ENCODE data around the gene PRTG. TPM values are rescaled to one million over a fixed set of nuclear protein-coding genes. Genes with fewer than 3 reads are reported as not detected.
"Not testable (repeated sequence)": the region's sequence is repeated elsewhere in the genome, so short reads cannot be mapped to it uniquely, and the experiment has no call there.

PRTG gene
- 2.0 and 2.9 TPM in 2 replicates for total RNA-seq (2014; rRNA removed; shearing (Covaris generic))

- Histone ChIP-seq H3K27me3 (ENCODE audit: control insufficient read depth, insufficient read depth, low read length) (peaks cover 75% of the 10 kb centered on the region), H3K4me3 (ENCODE audit: insufficient read depth, low read depth, low read length) (peak within 1 kb of the TSS; percentile 57), H3K36me3 (replicated peaks; ENCODE audit: control insufficient read depth, insufficient read depth, low read length) (no peaks in the 10 kb centered on the region)
- DNase-seq, result peak; percentile 89
These were observed at the start of gene PRTG for GRCh38 chr15:55742927-55743728. TSS of gene PRTG (minus strand) at chr15:55743152. CDS start at chr15:55742931, 221 bp downstream.

GRCh38 chr15:55791551-55792400 lies 48.8 kb upstream of the PRTG start:
- Histone ChIP-seq H3K4me3 (ENCODE audit: insufficient read depth, low read depth, low read length) (no peak overlapping the region), H3K27me3 (ENCODE audit: control insufficient read depth, insufficient read depth, low read length) (no peaks in the 10 kb centered on the region), H3K36me3 (replicated peaks; ENCODE audit: control insufficient read depth, insufficient read depth, low read length) (no peaks in the 10 kb centered on the region)
- no peak for DNase-seq

- no peaks in the 10 kb centered on the region for H3K36me3 ChIP-seq (replicated peaks; ENCODE audit: control insufficient read depth, insufficient read depth, low read length)
- no peaks in the 10 kb centered on the region for H3K27me3 ChIP-seq (ENCODE audit: control insufficient read depth, insufficient read depth, low read length)
- DNase-seq, result peak; percentile 78
- no peak overlapping the region for H3K4me3 ChIP-seq (ENCODE audit: insufficient read depth, low read depth, low read length)
These were observed 46.2 kb upstream of the PRTG start for GRCh38 chr15:55789066-55789660.

- H3K27me3 ChIP-seq (ENCODE audit: control insufficient read depth, insufficient read depth, low read length), result no peaks in the 10 kb centered on the region
- DNase-seq, result peak; percentile 50
- H3K36me3 ChIP-seq (replicated peaks; ENCODE audit: control insufficient read depth, insufficient read depth, low read length), result no peaks in the 10 kb centered on the region
- H3K4me3 ChIP-seq (ENCODE audit: insufficient read depth, low read depth, low read length), result no peak overlapping the region
These were observed 43.4 kb upstream of the PRTG start for GRCh38 chr15:55786341-55786740.

- H3K27me3 ChIP-seq (ENCODE audit: control insufficient read depth, insufficient read depth, low read length); DNase-seq; H3K36me3 ChIP-seq (replicated peaks; ENCODE audit: control insufficient read depth, insufficient read depth, low read length); H3K4me3 ChIP-seq (ENCODE audit: insufficient read depth, low read depth, low read length): not testable (repeated sequence)
These were observed 42.6 kb upstream of the PRTG start for GRCh38 chr15:55785593-55785992.

GRCh38 chr15:55784286-55784685 lies 41.3 kb upstream of the PRTG start:
- DNase-seq, result no peak
- H3K36me3 ChIP-seq (replicated peaks; ENCODE audit: control insufficient read depth, insufficient read depth, low read length), result no peaks in the 10 kb centered on the region
- no peak overlapping the region for H3K4me3 ChIP-seq (ENCODE audit: insufficient read depth, low read depth, low read length)
- no peaks in the 10 kb centered on the region for H3K27me3 ChIP-seq (ENCODE audit: control insufficient read depth, insufficient read depth, low read length)

- DNase-seq, result no peak
- Histone ChIP-seq H3K36me3 (replicated peaks; ENCODE audit: control insufficient read depth, insufficient read depth, low read length) (no peaks in the 10 kb centered on the region), H3K4me3 (ENCODE audit: insufficient read depth, low read depth, low read length) (no peak overlapping the region), H3K27me3 (ENCODE audit: control insufficient read depth, insufficient read depth, low read length) (no peaks in the 10 kb centered on the region)
These were observed 39.9 kb upstream of the PRTG start for GRCh38 chr15:55782901-55783300.

GRCh38 chr15:55780292-55780691 lies 37.3 kb upstream of the PRTG start:
- no peaks in the 10 kb centered on the region for H3K36me3 ChIP-seq (replicated peaks; ENCODE audit: control insufficient read depth, insufficient read depth, low read length)
- no peak for DNase-seq
- H3K27me3 ChIP-seq (ENCODE audit: control insufficient read depth, insufficient read depth, low read length), result no peaks in the 10 kb centered on the region; the same call in 1 of the 2 replicates
- no peak overlapping the region for H3K4me3 ChIP-seq (ENCODE audit: insufficient read depth, low read depth, low read length)

GRCh38 chr15:55778932-55779331 lies 36.0 kb upstream of the PRTG start:
- Histone ChIP-seq H3K4me3 (ENCODE audit: insufficient read depth, low read depth, low read length) (no peak overlapping the region), H3K36me3 (replicated peaks; ENCODE audit: control insufficient read depth, insufficient read depth, low read length) (no peaks in the 10 kb centered on the region), H3K27me3 (ENCODE audit: control insufficient read depth, insufficient read depth, low read length) (no peaks in the 10 kb centered on the region; the same call in 1 of the 2 replicates)
- no peak for DNase-seq

GRCh38 chr15:55775316-55775715 lies 32.4 kb upstream of the PRTG start:
- Histone ChIP-seq H3K36me3 (replicated peaks; ENCODE audit: control insufficient read depth, insufficient read depth, low read length) (no peaks in the 10 kb centered on the region), H3K4me3 (ENCODE audit: insufficient read depth, low read depth, low read length) (no peak overlapping the region), H3K27me3 (ENCODE audit: control insufficient read depth, insufficient read depth, low read length) (no peaks in the 10 kb centered on the region; the same call in 1 of the 2 replicates)
- DNase-seq, result no peak

- Histone ChIP-seq H3K4me3 (ENCODE audit: insufficient read depth, low read depth, low read length) (no peak overlapping the region), H3K27me3 (ENCODE audit: control insufficient read depth, insufficient read depth, low read length) (no peaks in the 10 kb centered on the region; the same call in 1 of the 2 replicates), H3K36me3 (replicated peaks; ENCODE audit: control insufficient read depth, insufficient read depth, low read length) (no peaks in the 10 kb centered on the region)
- DNase-seq, result peak; percentile 70
These were observed 31.4 kb upstream of the PRTG start for GRCh38 chr15:55774113-55774970.

GRCh38 chr15:55770806-55771205 lies 27.9 kb upstream of the PRTG start:
- Histone ChIP-seq H3K27me3 (ENCODE audit: control insufficient read depth, insufficient read depth, low read length) (no peaks in the 10 kb centered on the region; the same call in 1 of the 2 replicates), H3K36me3 (replicated peaks; ENCODE audit: control insufficient read depth, insufficient read depth, low read length) (no peaks in the 10 kb centered on the region), H3K4me3 (ENCODE audit: insufficient read depth, low read depth, low read length) (no peak overlapping the region)
- no peak for DNase-seq

GRCh38 chr15:55770261-55770660 lies 27.3 kb upstream of the PRTG start:
- Histone ChIP-seq H3K27me3 (ENCODE audit: control insufficient read depth, insufficient read depth, low read length) (no peaks in the 10 kb centered on the region; the same call in 1 of the 2 replicates), H3K4me3 (ENCODE audit: insufficient read depth, low read depth, low read length) (no peak overlapping the region), H3K36me3 (replicated peaks; ENCODE audit: control insufficient read depth, insufficient read depth, low read length) (no peaks in the 10 kb centered on the region)
- no peak for DNase-seq
